ENCODE data around the gene PSRC1.
"Not testable (repeated sequence)": the region's sequence is repeated elsewhere in the genome, so short reads cannot be mapped to it uniquely, and the experiment has no call there.

Gene PSRC1

DNA sequence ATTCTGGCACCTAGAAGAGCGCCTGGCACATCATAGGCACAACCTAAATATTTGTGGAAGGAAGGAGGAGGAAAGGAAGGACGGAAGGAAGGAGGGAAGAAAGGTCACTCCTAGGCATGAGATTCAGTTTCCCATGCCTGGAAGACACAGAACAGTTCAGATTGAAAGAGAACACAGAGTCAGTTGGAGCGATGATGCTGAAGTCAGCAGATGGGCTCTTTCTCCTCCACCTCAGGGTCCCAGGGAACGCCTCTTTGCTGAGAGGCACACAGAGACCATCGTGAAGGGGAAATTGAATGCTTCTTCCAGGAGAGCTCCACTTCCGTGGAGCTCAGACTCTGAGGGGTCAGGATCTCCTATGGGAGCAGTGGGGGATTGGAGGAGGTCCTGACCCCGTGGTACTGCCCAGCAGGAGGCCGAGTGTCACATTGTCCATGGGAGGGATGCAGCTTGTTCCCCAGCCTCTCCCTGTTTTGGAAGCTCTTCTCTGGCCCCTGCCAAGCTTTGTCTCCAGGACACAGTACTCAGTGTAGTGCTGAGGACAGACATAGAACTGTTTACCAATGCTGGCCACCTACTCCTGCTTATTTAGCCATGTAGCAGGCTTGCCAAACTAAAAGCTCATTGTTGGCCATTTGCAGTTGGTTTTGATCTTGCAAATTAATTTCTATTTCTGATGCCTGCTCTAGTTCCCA lies 21.4 kb upstream of the PSRC1 start:
- Mint-ChIP-seq H3K9me3 (no peaks in the 10 kb centered on the region), H3K27ac (no peak overlapping the region), H3K4me1 (ENCODE audit: low read depth) (peaks cover 3% of the 10 kb centered on the region), H3K27me3 (no peaks in the 10 kb centered on the region), H3K36me3 (ENCODE audit: low read depth) (no peaks in the 10 kb centered on the region), H3K4me3 (no peak overlapping the region)

DNA sequence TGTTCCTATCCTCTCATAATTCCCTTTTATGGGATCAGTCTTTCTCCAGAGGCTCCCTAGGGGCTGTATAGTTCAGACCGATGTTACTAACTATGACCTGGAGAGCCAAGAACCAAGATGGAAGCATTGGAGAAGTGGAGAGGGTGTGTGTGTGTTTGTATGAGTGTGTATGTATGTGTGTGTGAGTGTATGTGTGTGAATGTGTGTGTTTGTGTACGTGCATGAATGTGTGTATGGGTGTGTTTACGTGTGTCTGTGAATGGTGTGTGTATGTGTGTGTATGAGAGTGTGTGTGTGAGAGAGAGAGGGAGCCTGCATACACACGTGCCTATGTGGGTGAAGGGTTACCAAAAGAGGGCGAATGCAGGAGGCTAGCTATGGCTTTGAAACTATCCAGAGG lies 18.9 kb upstream of the PSRC1 start:
- Mint-ChIP-seq H3K4me1 (ENCODE audit: low read depth) (no peaks in the 10 kb centered on the region), H3K27ac (no peak overlapping the region), H3K36me3 (ENCODE audit: low read depth) (no peaks in the 10 kb centered on the region), H3K9me3 (no peaks in the 10 kb centered on the region), H3K27me3 (no peaks in the 10 kb centered on the region), H3K4me3 (no peak overlapping the region)

DNA sequence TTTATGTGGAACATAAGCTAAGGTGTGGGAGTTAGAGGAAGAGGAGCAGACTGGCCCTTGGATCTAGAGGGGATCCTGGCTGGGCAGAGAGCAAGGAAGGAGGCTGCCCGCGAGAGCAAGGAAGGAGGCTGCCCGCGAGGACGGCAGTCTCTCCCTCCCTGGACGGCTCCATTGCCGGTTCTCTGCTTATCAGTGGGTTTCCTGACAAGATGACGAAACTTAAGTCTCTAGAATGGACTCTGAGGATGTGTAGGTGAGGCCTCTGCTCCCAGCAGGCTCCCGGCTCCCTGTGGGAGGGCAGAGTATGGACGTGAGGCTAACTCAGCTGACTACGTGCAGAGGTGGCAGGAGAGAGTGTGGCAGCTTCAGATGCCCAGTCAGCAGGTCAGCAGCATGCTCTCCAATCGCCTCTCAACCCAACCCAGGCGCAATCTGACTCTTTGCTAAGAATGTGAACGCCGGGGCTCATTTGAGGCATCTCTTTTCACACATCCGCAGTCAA lies 17.8 kb upstream of the PSRC1 start:
- H3K27ac Mint-ChIP-seq = no peak overlapping the region
- H3K9me3 Mint-ChIP-seq = no peaks in the 10 kb centered on the region
- H3K36me3 Mint-ChIP-seq (ENCODE audit: low read depth) = no peaks in the 10 kb centered on the region
- no peak overlapping the region for H3K4me3 Mint-ChIP-seq
- no peaks in the 10 kb centered on the region for H3K4me1 Mint-ChIP-seq (ENCODE audit: low read depth)
- H3K27me3 Mint-ChIP-seq = no peaks in the 10 kb centered on the region

DNA sequence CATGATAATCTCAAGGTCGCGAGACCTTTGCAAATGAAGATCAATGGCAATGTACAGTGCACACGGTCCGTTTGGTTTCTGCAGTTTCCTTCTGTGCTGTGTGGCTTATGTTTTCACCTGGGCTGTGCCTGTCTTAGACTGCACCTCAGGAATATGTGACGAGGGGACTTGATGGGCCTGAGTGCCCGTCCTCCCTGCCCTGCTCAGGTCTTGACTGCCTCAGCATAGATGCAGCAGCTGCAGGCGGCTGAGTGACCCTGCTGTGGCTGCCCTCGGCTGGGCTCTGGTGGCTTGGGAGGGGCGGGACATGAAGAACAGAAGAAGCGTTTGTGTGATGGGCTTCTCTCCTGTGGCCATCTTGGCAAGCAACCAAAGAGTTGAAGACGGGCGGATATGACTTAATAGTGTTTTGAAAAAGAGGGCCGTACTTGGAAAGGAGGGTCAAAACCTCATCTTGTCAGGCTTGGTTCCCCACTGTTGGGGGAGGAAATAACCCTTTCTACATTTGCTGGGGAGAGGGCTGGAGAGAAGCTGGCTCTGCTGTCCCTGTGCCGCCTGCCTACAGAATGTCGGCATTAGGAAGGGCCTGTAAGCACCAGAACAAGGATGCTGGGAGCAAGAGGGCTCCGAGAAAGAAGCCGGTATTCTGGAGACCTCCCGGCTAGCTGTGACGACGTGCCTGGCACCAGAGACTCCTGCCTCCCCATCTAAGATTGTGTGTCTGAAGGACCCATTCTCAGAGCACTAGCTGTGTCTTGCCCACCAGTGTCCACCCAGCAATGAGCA lies 16.8 kb upstream of the PSRC1 start:
- Mint-ChIP-seq H3K4me1 (ENCODE audit: low read depth) (no peaks in the 10 kb centered on the region), H3K9me3 (no peaks in the 10 kb centered on the region), H3K27me3 (no peaks in the 10 kb centered on the region), H3K36me3 (ENCODE audit: low read depth) (no peaks in the 10 kb centered on the region), H3K27ac (no peak overlapping the region), H3K4me3 (no peak overlapping the region)

DNA sequence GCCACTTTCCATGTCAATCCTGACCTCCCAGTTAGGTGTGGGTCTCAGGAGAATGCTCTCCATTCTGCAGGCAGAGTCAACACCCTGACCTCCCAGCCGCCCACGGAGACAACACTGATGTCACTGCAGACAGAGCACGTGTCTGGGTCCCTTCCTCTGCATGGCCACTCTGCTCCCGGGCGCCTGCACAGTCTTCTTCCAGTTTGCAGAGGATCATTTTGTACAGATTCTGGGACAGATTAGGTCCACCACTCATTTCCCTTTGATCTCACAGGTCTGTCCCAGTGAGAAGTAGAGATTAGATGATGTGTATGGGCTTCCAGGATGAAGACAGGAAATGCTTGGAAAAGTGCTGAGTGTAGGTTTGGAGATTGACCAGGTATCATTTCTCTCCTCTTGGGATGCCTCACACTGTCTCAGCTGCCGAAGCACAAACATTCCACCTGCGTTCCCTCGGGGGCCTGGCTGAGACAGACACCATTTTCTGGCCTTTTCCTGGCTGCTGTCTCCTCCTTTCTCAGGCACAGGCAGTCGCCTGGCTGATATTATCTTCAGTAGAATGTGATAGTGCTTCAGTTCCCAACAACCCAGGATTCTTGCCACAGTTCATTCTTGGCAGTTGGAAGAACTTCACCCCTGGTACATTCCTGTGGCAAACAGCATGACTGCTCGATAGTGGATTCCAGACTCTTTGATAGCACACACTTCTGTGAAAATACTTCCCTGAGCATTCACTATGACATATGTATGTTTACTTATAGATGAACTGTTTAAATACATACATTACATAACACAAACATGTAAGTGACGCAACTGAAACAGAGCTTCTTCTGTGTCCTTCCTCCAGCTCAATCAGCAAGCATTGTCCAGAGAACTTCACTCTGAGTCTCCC lies 16.0 kb upstream of the PSRC1 start:
- no peak overlapping the region for H3K27ac Mint-ChIP-seq
- H3K27me3 Mint-ChIP-seq = no peaks in the 10 kb centered on the region
- H3K4me1 Mint-ChIP-seq (ENCODE audit: low read depth) = no peaks in the 10 kb centered on the region
- no peak overlapping the region for H3K4me3 Mint-ChIP-seq
- no peaks in the 10 kb centered on the region for H3K9me3 Mint-ChIP-seq
- H3K36me3 Mint-ChIP-seq (ENCODE audit: low read depth) = no peaks in the 10 kb centered on the region

DNA sequence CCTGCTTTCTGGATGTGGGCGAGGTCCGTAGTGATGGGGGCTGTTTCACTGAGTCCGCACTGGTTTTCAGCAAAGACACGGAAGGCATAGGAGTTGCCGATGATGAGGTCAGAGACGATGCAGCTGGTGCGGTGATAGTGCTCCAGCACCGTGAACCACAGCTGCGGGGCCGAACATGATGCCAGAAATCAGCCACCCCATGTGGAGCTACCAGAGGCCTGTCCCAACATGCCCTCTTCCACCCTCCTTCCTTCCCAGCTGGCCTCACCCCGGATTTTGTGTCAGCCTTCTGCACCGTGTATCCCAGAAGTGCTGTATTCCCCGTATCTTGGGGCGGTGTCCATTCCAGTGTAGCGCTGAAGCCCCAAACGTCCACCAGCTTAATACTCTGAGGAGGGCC lies 13.8 kb upstream of the PSRC1 start:
- H3K4me3 Mint-ChIP-seq = no peak overlapping the region
- no peaks in the 10 kb centered on the region for H3K36me3 Mint-ChIP-seq (ENCODE audit: low read depth)
- H3K27me3 Mint-ChIP-seq = no peaks in the 10 kb centered on the region
- no peaks in the 10 kb centered on the region for H3K9me3 Mint-ChIP-seq
- H3K27ac Mint-ChIP-seq = no peak overlapping the region
- no peaks in the 10 kb centered on the region for H3K4me1 Mint-ChIP-seq (ENCODE audit: low read depth)

DNA sequence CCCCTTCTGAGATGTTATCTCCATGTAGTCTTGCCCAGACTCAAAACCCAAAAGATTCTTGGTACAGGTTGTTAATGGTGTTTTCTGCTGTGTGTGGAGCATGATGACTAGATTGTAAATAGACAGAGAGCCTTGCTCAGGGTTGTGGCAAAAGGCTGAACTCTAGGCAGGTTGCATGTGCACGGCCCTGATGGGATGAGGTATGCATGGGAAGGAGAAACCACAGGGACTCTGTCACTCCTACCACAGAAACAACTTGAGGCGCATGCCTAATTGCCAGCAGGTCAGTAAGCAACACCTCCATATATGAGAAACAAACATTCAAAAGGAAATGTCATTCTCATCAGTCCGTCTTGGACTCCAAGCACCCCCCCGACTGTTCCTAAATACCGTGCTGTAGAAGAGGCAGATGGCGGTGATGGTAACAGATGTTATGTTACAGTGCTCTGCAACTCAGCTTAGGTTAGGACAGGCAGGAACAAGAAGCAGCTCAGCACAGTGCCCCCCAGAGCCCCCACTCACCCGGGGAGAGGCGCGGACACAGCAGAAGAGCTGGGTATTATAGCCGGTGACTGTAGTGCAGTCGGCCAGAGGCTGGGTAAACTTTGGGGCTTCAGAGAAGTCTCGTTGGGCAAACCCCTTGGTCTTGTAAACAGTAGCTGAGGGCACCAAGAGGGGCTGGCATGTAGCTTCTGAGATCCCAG lies 12.9 kb upstream of the PSRC1 start:
- Mint-ChIP-seq H3K4me1 (ENCODE audit: low read depth) (no peaks in the 10 kb centered on the region), H3K27me3 (no peaks in the 10 kb centered on the region)

DNA sequence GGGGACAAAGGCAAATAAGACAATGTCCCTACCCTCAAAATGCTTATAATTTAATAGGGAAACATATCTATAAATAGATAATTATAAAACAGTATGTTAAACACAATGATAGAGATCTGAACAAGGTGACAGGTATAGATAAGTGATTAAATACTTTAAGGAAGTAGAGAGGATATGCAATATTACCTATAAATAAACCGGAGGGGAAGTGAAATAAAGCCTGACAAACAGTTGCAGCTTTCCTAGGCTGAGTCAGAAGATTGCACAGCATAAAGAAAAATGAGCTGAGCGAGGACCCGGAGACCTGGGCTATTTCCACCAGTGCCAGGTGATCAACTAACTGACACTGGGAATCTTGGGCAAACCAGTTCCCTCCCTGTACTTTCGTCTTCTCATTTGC lies 11.5 kb upstream of the PSRC1 start:
- Mint-ChIP-seq H3K27ac (no peak overlapping the region), H3K4me3 (no peak overlapping the region), H3K27me3 (no peaks in the 10 kb centered on the region), H3K4me1 (ENCODE audit: low read depth) (no peaks in the 10 kb centered on the region), H3K9me3 (no peaks in the 10 kb centered on the region), H3K36me3 (ENCODE audit: low read depth) (no peaks in the 10 kb centered on the region)

More for the DNA sequence above, 12.9 kb upstream of the PSRC1 start:
- Mint-ChIP-seq H3K27ac (no peak overlapping the region), H3K4me3 (no peak overlapping the region), H3K9me3 (no peaks in the 10 kb centered on the region), H3K36me3 (ENCODE audit: low read depth) (no peaks in the 10 kb centered on the region)

DNA sequence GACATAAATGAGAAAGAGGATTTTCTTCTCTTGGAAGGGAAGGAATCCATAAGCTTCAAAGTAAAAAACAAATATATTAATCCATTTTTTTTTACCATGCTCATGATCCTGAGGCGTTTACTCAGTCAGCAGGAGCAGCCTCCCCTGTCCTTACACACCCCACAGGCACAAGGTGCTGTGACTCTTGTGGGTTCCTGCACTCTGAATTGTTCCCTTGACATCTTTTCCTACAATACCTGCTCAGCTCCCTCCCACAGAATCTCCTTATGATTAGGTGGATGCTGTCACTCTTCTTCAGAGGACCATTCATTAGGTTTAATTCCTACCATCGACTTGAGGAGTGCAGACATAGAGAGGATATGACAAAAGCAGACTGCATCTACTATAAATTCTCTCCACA lies 10.1 kb upstream of the PSRC1 start:
- no peak overlapping the region for H3K27ac Mint-ChIP-seq

DNA sequence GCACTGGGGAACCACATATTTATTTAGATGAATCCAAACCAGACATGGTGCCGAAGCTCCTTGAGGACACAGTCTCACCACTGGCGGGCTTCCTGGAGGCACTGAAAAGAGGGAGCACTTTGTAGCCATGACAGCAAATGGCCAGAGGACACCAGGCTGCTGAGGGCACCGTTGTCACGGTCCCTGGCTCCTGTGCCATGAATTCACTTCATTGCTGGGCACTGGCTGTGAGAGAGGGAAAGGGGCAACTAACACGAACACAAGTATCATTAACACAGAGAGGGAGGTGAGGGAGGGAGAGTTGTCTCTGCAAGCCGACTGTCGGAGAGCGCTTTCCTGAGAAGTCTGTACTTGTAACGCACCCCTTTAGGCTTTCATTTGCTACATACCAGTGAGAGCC lies 9.4 kb upstream of the PSRC1 start:
- no peak overlapping the region for H3K27ac Mint-ChIP-seq
- no peaks in the 10 kb centered on the region for H3K4me1 Mint-ChIP-seq (ENCODE audit: low read depth)
- H3K27me3 Mint-ChIP-seq = peaks cover 4% of the 10 kb centered on the region
- H3K36me3 Mint-ChIP-seq (ENCODE audit: low read depth) = no peaks in the 10 kb centered on the region
- no peaks in the 10 kb centered on the region for H3K9me3 Mint-ChIP-seq
- no peak overlapping the region for H3K4me3 Mint-ChIP-seq

More for the DNA sequence above, 10.1 kb upstream of the PSRC1 start:
- H3K36me3 Mint-ChIP-seq (ENCODE audit: low read depth) = no peaks in the 10 kb centered on the region
- H3K27me3 Mint-ChIP-seq = peaks cover 4% of the 10 kb centered on the region
- no peaks in the 10 kb centered on the region for H3K9me3 Mint-ChIP-seq
- H3K4me3 Mint-ChIP-seq = no peak overlapping the region
- no peaks in the 10 kb centered on the region for H3K4me1 Mint-ChIP-seq (ENCODE audit: low read depth)

DNA sequence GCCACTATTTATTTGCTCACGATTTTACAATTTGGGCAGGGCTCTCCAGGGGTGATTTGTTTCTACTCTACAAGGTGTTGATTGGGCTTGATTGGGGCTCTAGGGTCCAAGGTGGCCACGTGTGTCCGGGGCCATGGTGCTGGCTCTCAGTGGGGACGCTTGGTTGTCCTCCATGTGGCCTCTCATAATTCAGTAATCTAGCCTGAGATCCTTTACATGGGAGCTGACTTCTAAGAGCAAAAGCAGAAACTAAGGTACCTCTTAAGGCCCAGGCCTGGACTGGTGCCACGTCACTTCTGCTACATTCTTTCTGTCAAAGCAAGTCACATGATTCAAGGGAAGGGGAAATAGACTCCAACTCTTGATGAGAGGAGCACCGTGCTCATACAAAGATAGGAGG lies 8.1 kb upstream of the PSRC1 start:
- H3K27me3 Mint-ChIP-seq = peaks cover 4% of the 10 kb centered on the region
- no peaks in the 10 kb centered on the region for H3K36me3 Mint-ChIP-seq (ENCODE audit: low read depth)
- no peaks in the 10 kb centered on the region for H3K4me1 Mint-ChIP-seq (ENCODE audit: low read depth)
- H3K27ac Mint-ChIP-seq = no peak overlapping the region
- H3K4me3 Mint-ChIP-seq = no peak overlapping the region
- no peaks in the 10 kb centered on the region for H3K9me3 Mint-ChIP-seq

DNA sequence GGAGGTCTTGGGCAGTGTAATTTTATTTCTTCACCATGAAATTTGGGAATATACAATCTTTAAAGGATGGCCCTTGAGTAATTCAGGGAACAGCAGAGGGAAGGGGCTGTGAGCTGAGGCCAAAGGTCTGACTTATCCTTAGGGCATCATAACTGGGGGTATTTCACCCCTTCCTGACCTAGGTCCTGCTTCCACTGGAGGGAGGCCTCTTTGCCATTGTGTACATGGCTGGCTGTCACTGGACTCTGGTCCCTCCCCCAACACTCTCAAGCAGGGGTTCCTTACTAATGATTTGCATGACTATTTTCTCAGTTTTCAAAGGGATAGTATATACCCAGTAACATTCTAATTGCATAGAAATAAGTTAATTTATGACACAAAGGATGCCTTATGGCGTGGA lies 7.2 kb upstream of the PSRC1 start:
- H3K36me3 Mint-ChIP-seq (ENCODE audit: low read depth) = no peaks in the 10 kb centered on the region
- H3K4me3 Mint-ChIP-seq = no peak overlapping the region
- no peaks in the 10 kb centered on the region for H3K9me3 Mint-ChIP-seq
- H3K27ac Mint-ChIP-seq = no peak overlapping the region
- H3K4me1 Mint-ChIP-seq (ENCODE audit: low read depth) = no peaks in the 10 kb centered on the region
- peaks cover 4% of the 10 kb centered on the region for H3K27me3 Mint-ChIP-seq

DNA sequence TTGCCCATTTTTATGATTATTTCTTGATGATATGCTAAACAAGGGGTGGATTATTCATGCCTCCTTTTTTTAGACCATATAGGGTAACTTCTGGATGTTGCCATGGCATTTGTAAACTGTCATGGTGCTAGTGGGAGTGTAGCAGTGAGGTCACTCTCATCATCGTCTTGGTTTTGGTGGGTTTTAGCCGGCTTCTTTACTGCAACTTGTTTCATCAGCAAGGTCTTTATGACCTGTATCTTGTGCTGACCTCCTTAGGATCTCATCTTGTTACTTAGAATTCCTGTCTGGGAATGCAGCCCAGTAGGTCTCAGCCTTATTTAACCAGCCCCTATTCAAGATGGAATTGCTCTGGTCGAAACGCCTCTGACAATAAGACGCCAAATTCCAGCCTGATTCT lies 3.8 kb upstream of the PSRC1 start:
- peaks cover 21% of the 10 kb centered on the region for H3K4me1 Mint-ChIP-seq (ENCODE audit: low read depth)

DNA sequence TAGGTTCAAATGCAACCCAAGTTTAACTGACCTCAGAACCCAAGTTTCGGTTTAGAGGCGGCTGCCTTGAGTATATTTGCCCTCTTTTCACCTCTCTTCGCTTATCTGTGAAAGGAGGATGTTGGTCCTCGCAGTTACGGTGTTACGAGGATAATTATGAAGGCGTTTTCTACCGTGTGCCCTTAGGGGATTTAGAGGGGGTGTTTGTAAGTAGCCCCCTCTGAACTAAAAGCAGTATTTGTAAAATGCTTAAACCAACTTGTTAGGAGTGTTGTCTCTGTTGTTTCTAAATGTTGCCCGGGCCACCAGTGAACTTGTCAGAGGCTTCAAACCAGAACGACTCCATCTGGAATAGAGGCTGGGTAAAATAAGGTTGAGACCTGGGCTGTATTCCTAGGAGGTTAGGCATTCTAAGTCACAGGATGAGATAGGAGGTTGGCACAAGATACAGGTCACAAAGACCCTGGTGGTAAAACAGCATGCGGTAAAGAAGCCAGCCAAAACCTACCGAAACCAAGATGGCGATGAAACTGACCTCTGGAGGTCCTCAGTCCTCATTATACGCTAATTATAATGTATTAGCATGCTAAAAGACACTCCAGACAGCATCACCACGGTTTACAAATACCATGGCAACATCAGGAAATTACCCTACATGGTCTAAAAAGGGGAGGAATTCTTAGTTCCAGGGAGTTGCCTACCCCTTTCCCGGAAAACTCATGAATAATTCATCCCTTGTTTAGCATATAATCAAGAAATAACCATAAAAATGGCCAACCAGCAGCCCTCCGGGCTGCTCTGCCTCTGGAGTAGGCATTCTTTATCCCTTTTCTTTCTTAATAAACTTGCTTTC lies 1.0 kb upstream of the PSRC1 start:
- Mint-ChIP-seq H3K4me3 (peak overlapping the region; percentile 91), H3K27me3 (peaks cover 4% of the 10 kb centered on the region)

More for the DNA sequence above, 3.8 kb upstream of the PSRC1 start:
- H3K9me3 Mint-ChIP-seq; H3K27me3 Mint-ChIP-seq; H3K36me3 Mint-ChIP-seq (ENCODE audit: low read depth); H3K4me3 Mint-ChIP-seq; H3K27ac Mint-ChIP-seq: not testable (repeated sequence)

More for the DNA sequence above, 1.0 kb upstream of the PSRC1 start:
- H3K27ac Mint-ChIP-seq = peak overlapping the region; percentile 71
- no peaks in the 10 kb centered on the region for H3K9me3 Mint-ChIP-seq
- no peaks in the 10 kb centered on the region for H3K36me3 Mint-ChIP-seq (ENCODE audit: low read depth)
- H3K4me1 Mint-ChIP-seq (ENCODE audit: low read depth) = peaks cover 21% of the 10 kb centered on the region
